LNCAP (cell line): ENCODE measurements around the gene PRDM15.

ENCODE experiments used
- CTCF ChIP-seq: fragments of 450-650 bp; IDR thresholded peaks from 2 replicates; pipeline ENCODE4 v1.5.1; 2017; ENCODE audit warnings: mild to moderate bottlenecking

The PRDM15 gene

DNA sequence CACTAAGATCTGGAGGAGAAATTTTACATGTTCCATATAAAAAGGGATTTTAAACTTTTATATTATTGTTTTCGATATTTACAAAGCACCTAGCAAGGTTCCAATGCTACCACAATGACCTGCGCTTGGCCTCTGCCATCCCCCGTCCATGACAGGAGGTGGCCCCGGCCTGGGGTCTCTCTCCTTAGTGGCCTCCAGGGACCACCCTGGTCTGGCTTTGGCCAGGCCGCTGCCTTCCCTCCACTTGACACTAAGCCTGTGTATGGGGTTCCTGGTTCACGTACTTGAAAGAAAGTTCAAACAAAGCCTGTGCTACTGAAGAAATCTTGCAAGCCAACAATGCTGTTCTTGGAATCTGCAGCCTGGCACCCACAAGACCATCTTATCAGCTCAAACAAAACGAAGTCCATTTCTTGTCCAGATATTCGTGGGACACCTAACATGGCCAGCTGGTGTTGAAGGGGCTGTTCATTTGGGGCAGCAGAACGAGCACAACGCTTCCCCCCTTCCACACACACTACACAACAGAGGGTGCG is 12.8 kb downstream of the PRDM15 start:
- TF ChIP-seq CTCF, result no peak

- TF ChIP-seq CTCF, result no peak
Observed at GRCh38 chr21:41865002-41865777, 14.0 kb downstream of the PRDM15 start.

- TF ChIP-seq CTCF, result no peak
Observed at GRCh38 chr21:41864311-41865001, 14.7 kb downstream of the PRDM15 start.

DNA sequence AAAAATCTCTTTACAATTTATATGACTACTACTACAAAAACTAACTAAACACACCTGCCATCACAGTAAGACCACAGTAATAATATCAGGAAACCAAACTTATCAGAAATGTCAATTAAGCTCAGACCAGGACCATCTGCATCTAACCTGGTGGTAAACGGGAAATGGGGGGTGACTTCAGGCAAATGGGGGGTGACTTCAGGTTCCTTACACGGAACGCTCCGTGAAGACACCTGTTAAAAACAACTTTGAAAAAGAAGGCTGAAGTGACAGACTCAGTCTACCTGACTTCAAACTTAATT is 15.8 kb downstream of the PRDM15 start:
- TF ChIP-seq CTCF, result no peak

- TF ChIP-seq CTCF, result no peak
Observed at GRCh38 chr21:41861987-41862386, 17.2 kb downstream of the PRDM15 start.

DNA sequence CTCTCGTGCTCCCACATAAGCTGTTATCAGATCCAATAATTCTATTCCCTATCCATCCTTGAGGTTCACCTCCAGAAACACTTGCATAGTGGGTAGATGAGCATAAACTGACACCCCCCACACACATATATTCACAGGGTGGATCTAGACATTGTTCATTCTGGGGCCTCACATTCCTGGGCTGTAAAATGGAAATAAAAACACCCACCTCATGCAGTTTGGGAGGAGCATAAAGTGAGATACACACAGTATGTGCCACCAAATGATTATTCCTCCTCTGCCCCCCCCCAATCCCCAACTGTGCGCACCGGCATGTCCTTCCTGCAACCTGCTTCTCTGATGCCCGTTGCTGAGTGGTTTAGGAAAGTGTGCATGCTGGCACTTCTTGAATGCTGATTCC is 17.9 kb downstream of the PRDM15 start:
- no peak for TF ChIP-seq CTCF

DNA sequence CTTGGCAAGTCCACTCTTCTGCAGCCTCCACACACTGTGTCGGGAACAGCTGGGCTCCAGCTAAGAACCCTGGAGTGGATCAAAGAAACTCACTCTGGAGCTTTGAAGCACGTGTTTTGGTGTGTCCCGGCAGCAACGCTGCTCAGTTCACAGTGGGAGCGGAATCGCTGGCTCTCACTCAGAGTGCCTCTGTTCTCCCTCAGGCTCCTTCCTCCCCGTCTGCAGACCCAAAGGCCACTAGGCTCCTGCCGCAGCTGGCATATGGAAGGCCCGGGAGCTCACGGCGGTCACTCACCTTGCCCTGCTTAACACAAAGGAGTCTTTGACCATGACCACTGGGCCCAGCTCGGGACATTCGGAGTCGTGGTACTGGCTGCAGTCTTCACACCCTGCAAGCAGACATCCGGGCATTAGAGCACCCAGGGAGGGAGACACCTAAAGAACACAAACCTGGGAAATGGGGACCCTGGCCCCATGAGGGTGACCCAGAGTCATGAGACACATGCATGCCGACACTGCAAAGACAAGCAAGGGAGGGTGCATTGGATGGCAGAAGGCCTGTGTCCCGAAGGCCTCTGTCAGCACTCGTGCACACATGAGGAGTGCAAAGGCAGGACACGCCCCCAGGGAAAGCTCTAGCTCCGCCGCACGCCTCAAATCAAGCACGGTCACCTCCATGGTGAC is 19.7 kb downstream of the PRDM15 start:
- no peak for TF ChIP-seq CTCF
